K562 (cell line): ENCODE results near the gene TADA2A. TPM values are rescaled to one million over a fixed set of nuclear protein-coding genes. Genes with fewer than 3 reads are reported as not detected.

Experiments
- BRCA1 ChIP-seq, 2 experiments: fragments of 450-650 bp in 1 of 2; sonication (generic) in 1 of 2; formaldehyde crosslinking in 1 of 2; IDR thresholded peaks; 2 replicates each; pipeline versions ENCODE4 v1.5.0 to v1.6.1; 2017 to 2020; ENCODE audit warnings: mild to moderate bottlenecking in 1 of 2, missing genetic modification reagents in 1 of 2
- BRD9 ChIP-seq: fragments of 450-650 bp; IDR thresholded peaks from 2 replicates; pipeline ENCODE4 v1.6.1; 2018; ENCODE audit warnings: low read depth; ENCODE audit not compliant: partially characterized antibody
- CBX2 ChIP-seq: fragments of 200-600 bp; sonication (generic); IDR thresholded peaks from one replicate; pipeline ENCODE4 v1.6.1; 2012; ENCODE audit warnings: mild to moderate bottlenecking, low read length, inconsistent platforms; ENCODE audit not compliant: insufficient read depth, poor library complexity, severe bottlenecking
- CREM ChIP-seq: IDR thresholded peaks from 2 replicates; pipeline ENCODE4 v1.6.1; 2014; ENCODE audit warnings: antibody characterized with exemption, low read depth
- CTBP1 ChIP-seq: fragments of 450-650 bp; IDR thresholded peaks from 2 replicates; pipeline ENCODE4 v1.6.1; 2016; ENCODE audit warnings: borderline replicate concordance
- DPF2 ChIP-seq: fragments of 450-650 bp; IDR thresholded peaks from 2 replicates; pipeline ENCODE4 v1.6.1; 2016
- ESRRB ChIP-seq: fragments of 250-450 bp; sonication (Bioruptor Pico); IDR thresholded peaks from 2 replicates; pipeline ENCODE4 v1.5.0; 2020; ENCODE audit warnings: mild to moderate bottlenecking, moderate library complexity, borderline replicate concordance
- FOXP1 ChIP-seq: sonication (generic); formaldehyde crosslinking; IDR thresholded peaks from 2 replicates; pipeline ENCODE4 v1.8.0; 2022; ENCODE audit warnings: mild to moderate bottlenecking, missing genetic modification reagents
- GATAD2B ChIP-seq: fragments of 450-650 bp; IDR thresholded peaks from 2 replicates; pipeline ENCODE4 v1.6.1; 2017; ENCODE audit warnings: mild to moderate bottlenecking, borderline replicate concordance
- HMGN3 ChIP-seq: IDR thresholded peaks from 2 replicates; pipeline ENCODE4 v1.6.1; 2011; ENCODE audit warnings: borderline replicate concordance, low read depth, mild to moderate bottlenecking, mixed read lengths, low read length; ENCODE audit not compliant: insufficient read length; ENCODE audit errors: extremely low read depth
- IRF2 ChIP-seq: sonication (generic); formaldehyde crosslinking; IDR thresholded peaks from 2 replicates; pipeline ENCODE4 v1.8.1; 2022; ENCODE audit warnings: mild to moderate bottlenecking, missing genetic modification reagents
- KDM1A ChIP-seq, 2 experiments: fragments of 450-650 bp; IDR thresholded peaks; 2 replicates each; pipeline ENCODE4 v1.6.1; 2016; ENCODE audit warnings: mild to moderate bottlenecking in 2 of 2
- KDM2B ChIP-seq: fragments of 250-450 bp; sonication (Bioruptor Pico); IDR thresholded peaks from 2 replicates; pipeline ENCODE4 v1.8.0; 2021; ENCODE audit warnings: mild to moderate bottlenecking, moderate library complexity
- MTA3 ChIP-seq: fragments of 450-650 bp; formaldehyde crosslinking; IDR thresholded peaks from 2 replicates; pipeline ENCODE4 v1.6.1; 2017; ENCODE audit warnings: mild to moderate bottlenecking, borderline replicate concordance
- NONO ChIP-seq, 2 experiments: fragments of 200-400 bp in 1 of 2; fragments of 450-650 bp in 1 of 2; formaldehyde crosslinking in 1 of 2; IDR thresholded peaks; 2 replicates each; pipeline ENCODE4 v1.6.1; 2017; ENCODE audit warnings: low read depth in 2 of 2, mild to moderate bottlenecking in 2 of 2, moderate library complexity in 2 of 2, low read length in 1 of 2
- RCOR1 ChIP-seq, 2 experiments: IDR thresholded peaks; 2 replicates each; pipeline ENCODE4 v1.6.1; 2012; ENCODE audit warnings: low read depth in 2 of 2, low read length in 2 of 2, borderline replicate concordance in 1 of 2, improper control_type of control experiment in 1 of 2
- ZKSCAN8 ChIP-seq: fragments of 200-800 bp; sonication (Bioruptor generic); IDR thresholded peaks from 2 replicates; pipeline ENCODE4 v1.6.1; 2016; ENCODE audit warnings: missing genetic modification characterization, missing compliant biosample characterization
- ZNF133 ChIP-seq: fragments of 250-450 bp; sonication (Bioruptor Pico); IDR thresholded peaks from 2 replicates; pipeline ENCODE4 v1.4.0; 2020; ENCODE audit warnings: mild to moderate bottlenecking
- ZNF24 ChIP-seq: fragments of 450-650 bp; IDR thresholded peaks from 2 replicates; pipeline ENCODE4 v1.6.1; 2016
- ZNF384 ChIP-seq: IDR thresholded peaks from 2 replicates; pipeline ENCODE4 v1.6.1; 2012; ENCODE audit warnings: low read depth, low read length, improper control_type of control experiment
- ZNF586 ChIP-seq: fragments of 450-650 bp; formaldehyde crosslinking; conservative IDR thresholded peaks from 2 replicates; pipeline ENCODE4 v1.4.0; 2020; ENCODE audit warnings: mild to moderate bottlenecking, moderate library complexity
- ZNF589 ChIP-seq: fragments of 200-800 bp; sonication (Bioruptor generic); IDR thresholded peaks from 2 replicates; pipeline ENCODE4 v1.6.1; 2016; ENCODE audit warnings: low read depth, missing genetic modification characterization, missing compliant biosample characterization
- polyA plus RNA-seq, 8 experiments: library from polyadenylated mRNA; depleted of rRNA in 4 of 8; stranded (reverse) in 5 of 8; unstranded in 3 of 8; fragments of >200 nt; fragmentation: Nextera tagmentation in 2 of 8; fragmentation: Illumina TruSeq in 1 of 8; extraction: Ambion mirVana in 2 of 8; extraction: Trizol in 1 of 8; gene quantifications; 2 replicates each; pipeline versions ENCODE4 v1.2.1 to v1.2.3, GENCODE V29; 2011 to 2014; ENCODE audit warnings: inconsistent platforms in 1 of 8, missing spikeins in 1 of 8
- total RNA-seq, 7 experiments: library from RNA; depleted of rRNA in 6 of 7; stranded (reverse); fragments of >200 nt in 6 of 7; fragmentation: Illumina TruSeq in 2 of 7; extraction: Trizol in 2 of 7; gene quantifications; 2 replicates each; pipeline versions ENCODE4 v1.2.1 to v1.2.3, GENCODE V29; 2011 to 2021; ENCODE audit warnings: low replicate concordance in 1 of 7
- TF ChIP-seq, protein P1 (sequence below): sonication (generic); formaldehyde crosslinking; IDR thresholded peaks from 2 replicates; pipeline ENCODE4 v1.8.0; 2022; ENCODE audit warnings: mild to moderate bottlenecking, missing genetic modification reagents
- TF ChIP-seq, protein P2 (sequence below): fragments of 250-450 bp; sonication (Bioruptor Pico); IDR thresholded peaks from 2 replicates; pipeline ENCODE4 v1.8.0; 2022; ENCODE audit warnings: inconsistent platforms, mild to moderate bottlenecking, moderate library complexity, borderline replicate concordance
- TF ChIP-seq, protein P3 (sequence below): sonication (generic); formaldehyde crosslinking; IDR thresholded peaks from 2 replicates; pipeline ENCODE4 v1.8.0; 2023; ENCODE audit warnings: mild to moderate bottlenecking, missing genetic modification reagents

The TADA2A gene
- total and polyA plus RNA-seq, 9 of the 15 experiments (the other 6 are each of a cell fraction or from before 2014, with no cell fraction given) = 13.8 to 37.7 (median 25.0) TPM

DNA sequence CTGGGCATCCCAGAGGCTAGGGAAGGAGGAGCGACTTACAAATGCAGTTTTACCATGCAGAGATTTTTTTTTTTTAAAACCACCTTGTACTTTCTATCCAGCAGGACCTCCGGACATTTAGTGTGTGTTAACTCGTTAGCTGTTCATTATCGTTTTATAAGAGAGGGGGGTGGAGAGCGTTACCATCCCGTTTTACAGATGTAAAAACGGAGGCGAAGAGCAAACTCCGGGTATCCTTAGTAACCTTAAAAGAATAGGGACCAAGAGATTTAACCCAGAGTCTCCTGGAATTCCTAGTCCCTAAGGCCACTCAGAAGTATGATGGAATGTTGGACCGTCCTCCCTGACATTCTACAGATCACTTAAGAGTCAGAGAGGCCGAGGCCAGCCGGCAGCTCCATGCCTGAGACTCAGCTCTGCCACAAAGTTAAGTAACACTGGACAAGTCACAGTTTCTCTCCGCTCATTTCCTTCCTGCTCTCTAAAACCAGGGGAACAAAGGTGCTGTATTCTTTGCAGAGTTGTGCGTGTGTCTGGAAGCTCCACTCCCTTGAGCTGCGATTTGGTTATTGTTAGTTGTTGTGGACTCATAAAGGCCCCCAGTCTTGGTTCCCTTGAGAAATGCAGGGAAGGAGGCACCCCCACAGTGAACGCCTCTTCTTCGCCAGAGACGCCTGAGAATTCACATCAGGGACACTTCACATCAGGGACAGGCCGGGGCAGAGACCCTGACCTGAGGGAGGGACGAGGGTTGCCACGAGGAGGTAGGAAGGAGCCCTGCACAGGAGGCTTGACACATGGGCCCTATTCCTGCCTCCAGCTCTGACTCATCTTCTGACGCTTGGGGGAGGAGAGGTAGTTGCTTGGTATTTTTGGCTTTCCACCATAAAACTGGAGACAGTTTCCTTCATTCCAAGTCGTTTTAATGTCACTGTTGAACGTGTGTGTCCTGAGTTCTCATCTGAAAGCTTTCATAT, 84.2 kb downstream of the TADA2A start (continued):
- TF ChIP-seq, protein P1, sequence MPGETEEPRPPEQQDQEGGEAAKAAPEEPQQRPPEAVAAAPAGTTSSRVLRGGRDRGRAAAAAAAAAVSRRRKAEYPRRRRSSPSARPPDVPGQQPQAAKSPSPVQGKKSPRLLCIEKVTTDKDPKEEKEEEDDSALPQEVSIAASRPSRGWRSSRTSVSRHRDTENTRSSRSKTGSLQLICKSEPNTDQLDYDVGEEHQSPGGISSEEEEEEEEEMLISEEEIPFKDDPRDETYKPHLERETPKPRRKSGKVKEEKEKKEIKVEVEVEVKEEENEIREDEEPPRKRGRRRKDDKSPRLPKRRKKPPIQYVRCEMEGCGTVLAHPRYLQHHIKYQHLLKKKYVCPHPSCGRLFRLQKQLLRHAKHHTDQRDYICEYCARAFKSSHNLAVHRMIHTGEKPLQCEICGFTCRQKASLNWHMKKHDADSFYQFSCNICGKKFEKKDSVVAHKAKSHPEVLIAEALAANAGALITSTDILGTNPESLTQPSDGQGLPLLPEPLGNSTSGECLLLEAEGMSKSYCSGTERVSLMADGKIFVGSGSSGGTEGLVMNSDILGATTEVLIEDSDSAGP = no peak
- TF ChIP-seq, protein P2, sequence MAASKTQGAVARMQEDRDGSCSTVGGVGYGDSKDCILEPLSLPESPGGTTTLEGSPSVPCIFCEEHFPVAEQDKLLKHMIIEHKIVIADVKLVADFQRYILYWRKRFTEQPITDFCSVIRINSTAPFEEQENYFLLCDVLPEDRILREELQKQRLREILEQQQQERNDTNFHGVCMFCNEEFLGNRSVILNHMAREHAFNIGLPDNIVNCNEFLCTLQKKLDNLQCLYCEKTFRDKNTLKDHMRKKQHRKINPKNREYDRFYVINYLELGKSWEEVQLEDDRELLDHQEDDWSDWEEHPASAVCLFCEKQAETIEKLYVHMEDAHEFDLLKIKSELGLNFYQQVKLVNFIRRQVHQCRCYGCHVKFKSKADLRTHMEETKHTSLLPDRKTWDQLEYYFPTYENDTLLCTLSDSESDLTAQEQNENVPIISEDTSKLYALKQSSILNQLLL (CRISPR knock-in tag) = no peak
- TF ChIP-seq ZNF133 (CRISPR knock-in tag) = no peak
- no peak for TF ChIP-seq ZNF384
- no peak for TF ChIP-seq ZKSCAN8
- no peak for TF ChIP-seq ZNF589
- peak; percentile 46; the same call in 1 of the 2 replicates for TF ChIP-seq DPF2
- no peak for TF ChIP-seq CBX2
- TF ChIP-seq KDM1A (IDR thresholded peaks at IDR 0.05) = peak in 1 of 2 experiments; percentile 76; a peak in 3 of 4 replicates
- no peak for TF ChIP-seq ESRRB (CRISPR knock-in tag)
- no peak for TF ChIP-seq GATAD2B
- TF ChIP-seq CTBP1 = peak; percentile 57
- peak; percentile 78 for TF ChIP-seq CREM
- TF ChIP-seq NONO (IDR thresholded peaks at IDR 0.05; ENCODE audit: low read depth in 2 of 2, low read length in 1 of 2) = no peak
- no peak for TF ChIP-seq FOXP1 (CRISPR knock-in tag)
- peak; percentile 23; the same call in 1 of the 2 replicates for TF ChIP-seq MTA3
- TF ChIP-seq HMGN3 = no peak
- peak in 1 of 2 experiments; percentile 35; a peak in 1 of 4 replicates for TF ChIP-seq RCOR1 (IDR thresholded peaks at IDR 0.05; ENCODE audit: borderline replicate concordance in 1 of 2, low read depth in 2 of 2, low read length in 2 of 2)
- no peak for TF ChIP-seq ZNF586 (CRISPR knock-in tag)
- no peak for TF ChIP-seq IRF2 (CRISPR knock-in tag)
- TF ChIP-seq KDM2B = no peak
- no peak for TF ChIP-seq BRD9
- TF ChIP-seq, protein P3, sequence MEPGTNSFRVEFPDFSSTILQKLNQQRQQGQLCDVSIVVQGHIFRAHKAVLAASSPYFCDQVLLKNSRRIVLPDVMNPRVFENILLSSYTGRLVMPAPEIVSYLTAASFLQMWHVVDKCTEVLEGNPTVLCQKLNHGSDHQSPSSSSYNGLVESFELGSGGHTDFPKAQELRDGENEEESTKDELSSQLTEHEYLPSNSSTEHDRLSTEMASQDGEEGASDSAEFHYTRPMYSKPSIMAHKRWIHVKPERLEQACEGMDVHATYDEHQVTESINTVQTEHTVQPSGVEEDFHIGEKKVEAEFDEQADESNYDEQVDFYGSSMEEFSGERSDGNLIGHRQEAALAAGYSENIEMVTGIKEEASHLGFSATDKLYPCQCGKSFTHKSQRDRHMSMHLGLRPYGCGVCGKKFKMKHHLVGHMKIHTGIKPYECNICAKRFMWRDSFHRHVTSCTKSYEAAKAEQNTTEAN (CRISPR knock-in tag) = no peak
- no peak for TF ChIP-seq BRCA1 (IDR thresholded peaks at IDR 0.05)
- no peak for TF ChIP-seq BRCA1 (CRISPR knock-in tag; IDR thresholded peaks at IDR 0.05)
- no peak for TF ChIP-seq ZNF24
